Measurements from ENCODE around the gene CNN3.
A peak's percentile ranks its signal among the peaks of the same experiment; 100 is the strongest.

The CNN3 gene

GRCh38 chr1:94854458-94855306 lies 72.2 kb downstream of the CNN3 start:
- DNase-seq = peak; percentile 27 to 73 (median 57)

DNA sequence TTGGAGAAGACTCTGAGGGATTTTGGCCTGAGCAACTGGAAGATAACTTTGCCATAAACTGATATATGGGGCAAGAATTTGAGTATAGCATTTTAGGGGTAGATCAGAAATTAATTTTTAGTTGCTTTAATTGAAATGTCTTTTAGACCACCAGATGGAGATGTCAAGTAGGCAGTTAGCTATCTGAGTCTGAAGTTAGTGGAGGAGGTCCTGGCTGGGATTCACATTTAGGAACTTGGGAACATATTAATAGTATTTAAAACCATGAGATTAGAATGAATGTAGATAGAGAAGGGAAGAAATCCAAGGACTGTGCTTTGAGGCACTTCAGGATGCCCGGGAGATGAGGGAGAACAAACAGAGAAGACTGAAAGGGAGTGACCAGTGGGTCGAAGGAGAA lies 74.1 kb downstream of the CNN3 start:
- DNase-seq = no peak

GRCh38 chr1:94851571-94851970 lies 75.3 kb downstream of the CNN3 start:
- no peak for DNase-seq

All from T-helper 1 cell (primary cell).